ENCODE results near the gene RNF44. TPM values are rescaled to one million over a fixed set of nuclear protein-coding genes. Genes with fewer than 3 reads are reported as not detected.

Gene RNF44
- total RNA-seq, 1 experiment from 2014 or later, result 33.1 TPM

DNA sequence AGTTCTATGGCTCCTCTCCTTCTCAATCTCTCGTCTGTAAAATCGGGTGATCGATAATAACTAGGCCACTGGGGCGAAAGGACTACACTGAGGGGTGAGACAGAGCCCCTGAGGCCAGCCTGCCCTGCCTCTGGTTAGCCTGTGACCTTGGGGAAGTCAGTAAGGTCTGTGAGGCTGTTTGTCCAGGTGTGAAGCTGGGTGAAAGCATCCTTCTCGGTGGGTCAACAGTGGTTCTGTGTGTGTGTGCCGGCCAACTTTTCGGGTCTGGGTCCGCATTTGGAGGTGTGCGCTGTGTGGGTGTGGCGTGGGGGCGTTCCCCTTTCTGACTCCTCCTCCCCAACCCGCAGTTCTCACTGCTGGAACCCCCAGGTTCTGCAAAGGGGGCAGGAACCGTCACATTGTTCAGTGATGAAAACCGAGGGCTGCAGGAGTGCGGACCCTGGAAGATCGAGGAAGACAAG is 5.0 kb upstream of the RNF44 start:
- no peaks in the 10 kb centered on the region for H3K9me2 ChIP-seq (replicated peaks; ENCODE audit: insufficient read depth, low read length)
- no peaks in the 10 kb centered on the region for H4K20me1 ChIP-seq (ENCODE audit: insufficient read depth, low read depth, low read length)
- no peaks in the 10 kb centered on the region for H3K27me3 ChIP-seq (ENCODE audit: low read length)
- H3K79me2 ChIP-seq (ENCODE audit: low read length), result peaks cover 10% of the 10 kb centered on the region
- H3K9me3 ChIP-seq (ENCODE audit: low read length), result no peaks in the 10 kb centered on the region
- H3K36me3 ChIP-seq (ENCODE audit: insufficient read depth, low read length), result no peaks in the 10 kb centered on the region
- peaks cover 60% of the 10 kb centered on the region for H3K4me1 ChIP-seq (ENCODE audit: low read length)
- peak overlapping the region; percentile 64; the same call in 1 of the 2 replicates for H3K27ac ChIP-seq (ENCODE audit: low read length)
- H3K4me3 ChIP-seq (ENCODE audit: low read length), result peak overlapping the region; percentile 86
- peak overlapping the region; percentile 92 for H3K4me2 ChIP-seq (ENCODE audit: low read depth, low read length, poor library complexity, severe bottlenecking)
- peak overlapping the region; percentile 90 for H3K9ac ChIP-seq (ENCODE audit: low read length)
- DNase-seq, result peak; percentile 81
- no peak overlapping the region for H2AFZ ChIP-seq (ENCODE audit: low read length)

GRCh38 chr5:176541338-176542134 is 4.3 kb upstream of the RNF44 start:
- peak overlapping the region; percentile 86 for H3K4me3 ChIP-seq (ENCODE audit: low read length)
- H3K36me3 ChIP-seq (ENCODE audit: insufficient read depth, low read length), result no peaks in the 10 kb centered on the region
- H3K79me2 ChIP-seq (ENCODE audit: low read length), result peaks cover 14% of the 10 kb centered on the region
- H3K9ac ChIP-seq (ENCODE audit: low read length), result peak overlapping the region; percentile 90
- H3K4me1 ChIP-seq (ENCODE audit: low read length), result peaks cover 60% of the 10 kb centered on the region
- no peaks in the 10 kb centered on the region for H3K9me2 ChIP-seq (replicated peaks; ENCODE audit: insufficient read depth, low read length)
- H2AFZ ChIP-seq (ENCODE audit: low read length), result peak overlapping the region; percentile 33; the same call in 1 of the 2 replicates
- H3K9me3 ChIP-seq (ENCODE audit: low read length), result no peaks in the 10 kb centered on the region
- no peaks in the 10 kb centered on the region for H4K20me1 ChIP-seq (ENCODE audit: insufficient read depth, low read depth, low read length)
- peak; percentile 73 for DNase-seq
- peak overlapping the region; percentile 92 for H3K4me2 ChIP-seq (ENCODE audit: low read depth, low read length, poor library complexity, severe bottlenecking)
- H3K27me3 ChIP-seq (ENCODE audit: low read length), result no peaks in the 10 kb centered on the region
- H3K27ac ChIP-seq (ENCODE audit: low read length), result peak overlapping the region; percentile 61

DNA sequence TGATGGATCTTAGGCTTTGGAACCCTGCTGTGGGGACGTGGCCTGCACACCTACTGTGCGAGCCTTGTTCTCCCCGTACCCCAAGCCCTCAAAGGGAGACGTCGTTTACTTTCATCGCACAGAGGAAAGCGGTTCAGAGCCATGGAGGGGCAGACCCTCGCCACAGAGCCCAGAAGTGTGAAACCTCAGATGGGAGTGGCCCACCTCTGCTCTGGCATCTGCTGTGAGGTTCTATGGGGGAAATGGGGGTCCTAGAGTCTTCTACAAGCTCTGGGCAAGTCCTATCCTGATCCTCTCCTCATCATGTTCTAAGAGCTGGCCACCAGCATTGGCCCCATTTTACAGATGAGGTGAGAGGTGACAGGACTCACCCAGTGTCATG is 3.7 kb upstream of the RNF44 start:
- H3K9me3 ChIP-seq (ENCODE audit: low read length), result no peaks in the 10 kb centered on the region
- H2AFZ ChIP-seq (ENCODE audit: low read length), result no peak overlapping the region; the same call in 1 of the 2 replicates
- peak overlapping the region; percentile 61 for H3K27ac ChIP-seq (ENCODE audit: low read length)
- H3K4me1 ChIP-seq (ENCODE audit: low read length), result peaks cover 60% of the 10 kb centered on the region
- H3K79me2 ChIP-seq (ENCODE audit: low read length), result peaks cover 20% of the 10 kb centered on the region
- no peaks in the 10 kb centered on the region for H3K36me3 ChIP-seq (ENCODE audit: insufficient read depth, low read length)
- no peaks in the 10 kb centered on the region for H3K27me3 ChIP-seq (ENCODE audit: low read length)
- no peaks in the 10 kb centered on the region for H3K9me2 ChIP-seq (replicated peaks; ENCODE audit: insufficient read depth, low read length)
- H4K20me1 ChIP-seq (ENCODE audit: insufficient read depth, low read depth, low read length), result no peaks in the 10 kb centered on the region
- peak overlapping the region; percentile 90 for H3K9ac ChIP-seq (ENCODE audit: low read length)
- H3K4me2 ChIP-seq (ENCODE audit: low read depth, low read length, poor library complexity, severe bottlenecking), result peak overlapping the region; percentile 92
- DNase-seq, result no peak
- H3K4me3 ChIP-seq (ENCODE audit: low read length), result peak overlapping the region; percentile 86; the same call in 1 of the 2 replicates

DNA sequence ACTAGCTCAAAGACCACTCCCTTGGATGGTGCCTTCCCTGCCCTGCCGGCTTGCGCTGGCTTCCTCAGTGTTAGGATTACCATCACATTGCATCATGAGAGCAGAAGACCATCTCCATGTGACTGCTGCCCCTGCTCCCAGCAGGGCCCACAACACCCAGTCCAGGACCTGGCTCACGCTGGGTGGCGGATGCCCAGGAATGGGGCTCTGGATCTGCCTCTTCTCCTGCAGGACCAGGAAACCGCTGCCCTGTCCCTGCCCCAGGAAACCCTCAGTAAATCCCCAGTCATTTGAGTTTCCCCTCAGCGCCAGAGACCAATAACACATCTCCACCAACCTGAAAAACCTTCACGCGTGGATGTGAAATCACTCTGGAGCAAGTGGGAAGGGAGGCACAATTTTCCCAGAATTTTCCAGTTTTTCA is 3.3 kb upstream of the RNF44 start:
- Histone ChIP-seq H3K79me2 (ENCODE audit: low read length) (peaks cover 24% of the 10 kb centered on the region), H3K4me1 (ENCODE audit: low read length) (peaks cover 63% of the 10 kb centered on the region), H3K4me2 (ENCODE audit: low read depth, low read length, poor library complexity, severe bottlenecking) (no peak overlapping the region), H3K9me3 (ENCODE audit: low read length) (no peaks in the 10 kb centered on the region), H3K4me3 (ENCODE audit: low read length) (no peak overlapping the region), H3K36me3 (ENCODE audit: insufficient read depth, low read length) (no peaks in the 10 kb centered on the region), H3K27ac (ENCODE audit: low read length) (no peak overlapping the region), H4K20me1 (ENCODE audit: insufficient read depth, low read depth, low read length) (no peaks in the 10 kb centered on the region), H3K9ac (ENCODE audit: low read length) (no peak overlapping the region; the same call in 1 of the 2 replicates), H3K9me2 (replicated peaks; ENCODE audit: insufficient read depth, low read length) (no peaks in the 10 kb centered on the region), H3K27me3 (ENCODE audit: low read length) (no peaks in the 10 kb centered on the region), H2AFZ (ENCODE audit: low read length) (no peak overlapping the region)
- no peak for DNase-seq

- Histone ChIP-seq H3K9me3 (ENCODE audit: low read length) (no peaks in the 10 kb centered on the region), H3K27me3 (ENCODE audit: low read length) (no peaks in the 10 kb centered on the region), H4K20me1 (ENCODE audit: insufficient read depth, low read depth, low read length) (peaks cover 10% of the 10 kb centered on the region; the same call in 1 of the 2 replicates), H3K27ac (ENCODE audit: low read length) (peak overlapping the region; percentile 79), H3K9me2 (replicated peaks; ENCODE audit: insufficient read depth, low read length) (no peaks in the 10 kb centered on the region), H3K4me1 (ENCODE audit: low read length) (peaks cover 70% of the 10 kb centered on the region), H2AFZ (ENCODE audit: low read length) (no peak overlapping the region), H3K79me2 (ENCODE audit: low read length) (peaks cover 39% of the 10 kb centered on the region), H3K4me3 (ENCODE audit: low read length) (peak overlapping the region; percentile 93), H3K36me3 (ENCODE audit: insufficient read depth, low read length) (peaks cover 3% of the 10 kb centered on the region; the same call in 1 of the 2 replicates), H3K4me2 (ENCODE audit: low read depth, low read length, poor library complexity, severe bottlenecking) (peak overlapping the region; percentile 96), H3K9ac (ENCODE audit: low read length) (peak overlapping the region; percentile 70; the same call in 1 of the 2 replicates)
- no peak for DNase-seq
Measured at GRCh38 chr5:176538989-176539384, 1.8 kb upstream of the RNF44 start.

GRCh38 chr5:176538230-176538988 is 1.2 kb upstream of the RNF44 start:
- H2AFZ ChIP-seq (ENCODE audit: low read length), result no peak overlapping the region
- peak overlapping the region; percentile 79 for H3K27ac ChIP-seq (ENCODE audit: low read length)
- H3K36me3 ChIP-seq (ENCODE audit: insufficient read depth, low read length), result peaks cover 9% of the 10 kb centered on the region; the same call in 1 of the 2 replicates
- peak overlapping the region; percentile 93 for H3K4me3 ChIP-seq (ENCODE audit: low read length)
- H3K9ac ChIP-seq (ENCODE audit: low read length), result peak overlapping the region; percentile 70
- no peaks in the 10 kb centered on the region for H3K27me3 ChIP-seq (ENCODE audit: low read length)
- no peaks in the 10 kb centered on the region for H3K9me3 ChIP-seq (ENCODE audit: low read length)
- H3K79me2 ChIP-seq (ENCODE audit: low read length), result peaks cover 41% of the 10 kb centered on the region
- H3K4me1 ChIP-seq (ENCODE audit: low read length), result peaks cover 70% of the 10 kb centered on the region
- H3K4me2 ChIP-seq (ENCODE audit: low read depth, low read length, poor library complexity, severe bottlenecking), result peak overlapping the region; percentile 96
- DNase-seq, result peak; percentile 63
- H4K20me1 ChIP-seq (ENCODE audit: insufficient read depth, low read depth, low read length), result peaks cover 15% of the 10 kb centered on the region
- H3K9me2 ChIP-seq (replicated peaks; ENCODE audit: insufficient read depth, low read length), result no peaks in the 10 kb centered on the region

GRCh38 chr5:176537554-176538229 is 490 bp upstream of the RNF44 start:
- DNase-seq, result peak; percentile 99
- Histone ChIP-seq H3K4me2 (ENCODE audit: low read depth, low read length, poor library complexity, severe bottlenecking) (peak overlapping the region; percentile 96), H3K27me3 (ENCODE audit: low read length) (no peaks in the 10 kb centered on the region), H3K9ac (ENCODE audit: low read length) (peak overlapping the region; percentile 86), H3K9me3 (ENCODE audit: low read length) (no peaks in the 10 kb centered on the region), H3K79me2 (ENCODE audit: low read length) (peaks cover 49% of the 10 kb centered on the region), H3K36me3 (ENCODE audit: insufficient read depth, low read length) (peaks cover 13% of the 10 kb centered on the region; the same call in 1 of the 2 replicates), H2AFZ (ENCODE audit: low read length) (peak overlapping the region; percentile 61; the same call in 1 of the 2 replicates), H3K4me3 (ENCODE audit: low read length) (peak overlapping the region; percentile 93), H3K4me1 (ENCODE audit: low read length) (peaks cover 74% of the 10 kb centered on the region), H3K9me2 (replicated peaks; ENCODE audit: insufficient read depth, low read length) (no peaks in the 10 kb centered on the region), H3K27ac (ENCODE audit: low read length) (peak overlapping the region; percentile 79), H4K20me1 (ENCODE audit: insufficient read depth, low read depth, low read length) (peaks cover 22% of the 10 kb centered on the region)

Data from Karpas-422 (cell line).